ENCODE data around the gene PKD1L1.
"Not testable (repeated sequence)": the region's sequence is repeated elsewhere in the genome, so short reads cannot be mapped to it uniquely, and the experiment has no call there.

The PKD1L1 gene

GRCh38 chr7:47764746-47765145 is 183.5 kb downstream of the PKD1L1 start:
- DNase-seq (ENCODE audit: low read depth in 2 of 2) = no peak

GRCh38 chr7:47763063-47763974 is 184.9 kb downstream of the PKD1L1 start:
- DNase-seq (ENCODE audit: low read depth in 2 of 2) = no peak

- DNase-seq (ENCODE audit: low read depth in 2 of 2) = no peak
Observed at GRCh38 chr7:47762746-47763062, 185.6 kb downstream of the PKD1L1 start.

GRCh38 chr7:47762207-47762606 is 186.1 kb downstream of the PKD1L1 start:
- no peak for DNase-seq (ENCODE audit: low read depth in 2 of 2)

GRCh38 chr7:47759056-47759706 is 189.1 kb downstream of the PKD1L1 start:
- no peak for DNase-seq (ENCODE audit: low read depth in 2 of 2)

- no peak for DNase-seq (ENCODE audit: low read depth in 2 of 2)
Observed at GRCh38 chr7:47758546-47758945, 189.7 kb downstream of the PKD1L1 start.

GRCh38 chr7:47757921-47758411 is 190.3 kb downstream of the PKD1L1 start:
- DNase-seq (ENCODE audit: low read depth in 2 of 2) = no peak

- no peak for DNase-seq (ENCODE audit: low read depth in 2 of 2)
Observed at GRCh38 chr7:47756636-47757035, 191.6 kb downstream of the PKD1L1 start.

- DNase-seq (ENCODE audit: low read depth in 2 of 2) = no peak
Observed at GRCh38 chr7:47755248-47755647, 193.0 kb downstream of the PKD1L1 start.

- DNase-seq (ENCODE audit: low read depth in 2 of 2) = not testable (repeated sequence)
Observed at GRCh38 chr7:47751724-47752123, 196.5 kb downstream of the PKD1L1 start.

- no peak for DNase-seq (ENCODE audit: low read depth in 2 of 2)
Observed at GRCh38 chr7:47751043-47751442, 197.2 kb downstream of the PKD1L1 start.

GRCh38 chr7:47748041-47748440 is 200.2 kb downstream of the PKD1L1 start:
- no peak for DNase-seq (ENCODE audit: low read depth in 2 of 2)

GRCh38 chr7:47747160-47747559 is 201.1 kb downstream of the PKD1L1 start:
- DNase-seq (ENCODE audit: low read depth in 2 of 2) = no peak

GRCh38 chr7:47746468-47746867 is 201.8 kb downstream of the PKD1L1 start:
- no peak for DNase-seq (ENCODE audit: low read depth in 2 of 2)

- DNase-seq (ENCODE audit: low read depth in 2 of 2) = no peak
Observed at GRCh38 chr7:47744883-47745282, 203.4 kb downstream of the PKD1L1 start.

- no peak for DNase-seq (ENCODE audit: low read depth in 2 of 2)
Observed at GRCh38 chr7:47743965-47744591, 204.2 kb downstream of the PKD1L1 start.

- DNase-seq (ENCODE audit: low read depth in 2 of 2) = no peak
Observed at GRCh38 chr7:47741984-47742383, 206.3 kb downstream of the PKD1L1 start.

- DNase-seq (ENCODE audit: low read depth in 2 of 2) = no peak
Observed at GRCh38 chr7:47739891-47740290, 208.4 kb downstream of the PKD1L1 start.

GRCh38 chr7:47739301-47739875 is 208.9 kb downstream of the PKD1L1 start:
- no peak for DNase-seq (ENCODE audit: low read depth in 2 of 2)

- DNase-seq (ENCODE audit: low read depth in 2 of 2) = no peak
Observed at GRCh38 chr7:47738563-47739166, 209.6 kb downstream of the PKD1L1 start.

GRCh38 chr7:47737601-47738000 is 210.7 kb downstream of the PKD1L1 start:
- no peak for DNase-seq (ENCODE audit: low read depth in 2 of 2)

Data from activated CD4-positive, alpha-beta T cell treated with anti-CD3 and anti-CD28 coated beads for 24 hours (primary cell).